GM12873 (cell line): ENCODE results near the gene MKLN1.

Source experiments
- TF ChIP-seq, protein P1 (sequence below): IDR thresholded peaks from 2 replicates; pipeline ENCODE4 v1.5.1; 2012; ENCODE audit warnings: low read depth, mild to moderate bottlenecking, moderate library complexity, low read length, control low read depth; ENCODE audit not compliant: insufficient read depth; ENCODE audit errors: missing control alignments

The MKLN1 gene

GRCh38 chr7:131511071-131511470, 183.4 kb downstream of the MKLN1 start:
- TF ChIP-seq, protein P1, sequence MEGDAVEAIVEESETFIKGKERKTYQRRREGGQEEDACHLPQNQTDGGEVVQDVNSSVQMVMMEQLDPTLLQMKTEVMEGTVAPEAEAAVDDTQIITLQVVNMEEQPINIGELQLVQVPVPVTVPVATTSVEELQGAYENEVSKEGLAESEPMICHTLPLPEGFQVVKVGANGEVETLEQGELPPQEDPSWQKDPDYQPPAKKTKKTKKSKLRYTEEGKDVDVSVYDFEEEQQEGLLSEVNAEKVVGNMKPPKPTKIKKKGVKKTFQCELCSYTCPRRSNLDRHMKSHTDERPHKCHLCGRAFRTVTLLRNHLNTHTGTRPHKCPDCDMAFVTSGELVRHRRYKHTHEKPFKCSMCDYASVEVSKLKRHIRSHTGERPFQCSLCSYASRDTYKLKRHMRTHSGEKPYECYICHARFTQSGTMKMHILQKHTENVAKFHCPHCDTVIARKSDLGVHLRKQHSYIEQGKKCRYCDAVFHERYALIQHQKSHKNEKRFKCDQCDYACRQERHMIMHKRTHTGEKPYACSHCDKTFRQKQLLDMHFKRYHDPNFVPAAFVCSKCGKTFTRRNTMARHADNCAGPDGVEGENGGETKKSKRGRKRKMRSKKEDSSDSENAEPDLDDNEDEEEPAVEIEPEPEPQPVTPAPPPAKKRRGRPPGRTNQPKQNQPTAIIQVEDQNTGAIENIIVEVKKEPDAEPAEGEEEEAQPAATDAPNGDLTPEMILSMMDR: no peak

DNA sequence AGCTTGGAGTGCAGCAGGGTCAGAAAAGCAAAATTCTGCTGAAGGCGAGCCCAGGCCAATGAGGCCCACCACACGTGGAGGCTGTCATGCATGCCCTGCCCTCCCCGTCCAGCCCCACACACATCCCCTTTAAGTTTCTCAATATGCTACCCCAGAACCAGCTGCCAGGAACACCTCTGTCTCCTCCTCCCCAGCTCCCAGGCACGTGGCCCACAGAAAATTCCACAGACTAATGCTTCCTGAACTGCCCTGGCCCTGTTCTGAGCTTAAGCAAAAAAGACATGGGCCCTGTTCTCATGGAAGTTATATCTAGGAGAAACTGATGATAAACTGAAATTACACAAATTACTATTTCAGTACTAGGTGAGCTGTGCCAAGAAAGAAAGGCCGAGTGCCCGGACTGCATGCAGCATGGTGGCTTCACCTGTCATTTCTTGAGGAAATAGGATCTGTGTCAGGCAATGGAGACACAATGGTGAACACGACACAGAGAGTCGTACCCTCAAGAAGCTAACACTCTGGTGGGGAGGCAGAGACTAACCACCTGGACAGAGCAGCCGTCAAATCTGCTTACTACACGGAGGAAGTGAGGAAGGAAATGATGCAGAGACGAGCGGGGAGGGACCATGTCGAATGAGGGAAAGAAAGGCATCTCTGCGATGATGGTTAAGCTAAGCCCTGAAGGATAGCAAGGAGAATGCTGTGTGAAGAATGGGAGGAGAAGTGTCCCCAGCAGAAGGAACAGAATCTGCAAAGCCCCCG, 184.3 kb downstream of the MKLN1 start:
- TF ChIP-seq, protein P1: no peak

GRCh38 chr7:131513245-131514061, 185.8 kb downstream of the MKLN1 start:
- TF ChIP-seq, protein P1: peak; percentile 100

DNA sequence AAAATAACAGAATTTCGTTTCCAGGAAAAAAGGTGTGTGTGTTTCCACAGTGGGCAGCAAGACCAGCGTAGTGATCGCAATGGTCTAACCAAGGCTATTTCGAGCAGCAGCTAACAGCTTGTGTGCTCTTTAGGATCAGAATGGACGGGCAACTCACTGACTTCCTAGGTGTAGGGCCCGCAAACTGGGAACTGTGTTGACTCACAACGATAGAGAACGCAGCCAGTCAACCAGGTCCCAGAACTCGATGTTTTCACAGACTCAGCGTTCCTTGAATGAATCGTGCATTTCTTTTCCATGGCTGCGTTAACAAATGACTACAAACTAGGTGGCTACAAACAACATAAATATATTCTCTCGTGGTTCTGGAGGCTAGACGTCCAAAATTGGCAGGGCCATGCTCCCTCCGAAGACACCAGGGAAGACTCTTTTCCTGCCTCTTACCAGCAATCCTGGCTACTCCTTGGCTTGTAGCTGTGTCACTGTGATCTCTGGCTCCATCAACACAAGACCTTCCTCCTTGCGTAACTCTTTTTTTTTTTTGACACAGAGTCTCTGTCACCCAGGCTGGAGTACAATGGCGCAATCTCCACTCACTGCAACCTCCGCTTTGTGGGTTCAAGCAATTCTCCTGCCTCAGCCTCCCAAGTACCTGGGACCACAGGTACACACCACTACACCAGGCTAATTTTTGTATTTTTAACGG, 189.7 kb downstream of the MKLN1 start:
- TF ChIP-seq, protein P1: no peak

DNA sequence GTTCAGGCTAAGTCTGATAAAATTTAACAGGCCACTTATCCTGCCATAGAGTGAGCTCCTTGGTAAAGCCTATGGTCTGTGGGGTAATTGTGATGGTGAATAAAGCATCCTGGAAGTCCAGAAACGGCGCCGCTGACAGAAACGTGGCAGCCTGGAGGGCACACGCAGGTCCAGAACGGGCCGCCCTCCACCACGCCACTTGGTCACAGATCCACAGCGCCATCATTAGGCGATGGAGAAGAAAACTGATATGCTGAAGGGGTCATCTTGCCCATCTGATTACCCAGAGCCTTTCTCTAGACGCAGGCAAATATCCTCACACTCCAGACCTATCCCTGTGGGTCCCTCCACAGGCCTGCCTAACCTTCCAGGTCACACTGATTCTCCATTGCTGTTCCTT, 190.9 kb downstream of the MKLN1 start:
- TF ChIP-seq, protein P1: no peak

- TF ChIP-seq, protein P1: no peak
These were observed 194.0 kb downstream of the MKLN1 start for GRCh38 chr7:131521651-131522163.
